OCI-LY7 (cell line): ENCODE measurements around the gene AEBP2. TPM values are rescaled to one million over a fixed set of nuclear protein-coding genes. Genes with fewer than 3 reads are reported as not detected.
"Not testable (repeated sequence)": the region's sequence is repeated elsewhere in the genome, so short reads cannot be mapped to it uniquely, and the experiment has no call there.

ENCODE experiments used
- Bru-seq: library from RNA; stranded (reverse); fragments of 400-500 nt; gene quantifications from one replicate; lab custom pipeline; 2021; lab: Mats Ljungman, UMichigan
- BruChase-seq, 2 experiments: library from RNA; stranded (reverse); fragments of 400-500 nt; gene quantifications; one replicate each; lab custom pipeline; 2021; lab: Mats Ljungman, UMichigan
- BruUV-seq: library from RNA; stranded (reverse); fragments of 400-500 nt; replicated peaks from 2 replicates; lab custom pipeline; 2021; lab: Mats Ljungman, UMichigan
- CTCF ChIA-PET: fragments of 300-600 bp; sonication (Branson Sonifier 250); formaldehyde crosslinking; loops from one replicate; lab custom pipeline; 2022; ENCODE audit warnings: antibody characterized with exemption; ENCODE audit not compliant: unreplicated experiment; lab: Charles Lee
- POLR2A ChIA-PET: fragments of 300-600 bp; sonication (Branson Sonifier 250); formaldehyde crosslinking; loops from one replicate; lab custom pipeline; 2022; ENCODE audit warnings: antibody characterized with exemption; lab: Charles Lee
- DNase-seq: peaks from one replicate; pipeline ENCODE4 v3.0.0-alpha.2; 2015; ENCODE audit warnings: low spot score
- H2AFZ ChIP-seq: fragments of 200-600 bp; sonication (generic), shearing (Covaris generic); 2 replicates; pipeline ENCODE4 v1.6.1; 2014; ENCODE audit warnings: mild to moderate bottlenecking, antibody characterized with exemption, low read length, moderate library complexity
- H3K27ac ChIP-seq: fragments of 200-600 bp; sonication (generic); 2 replicates; pipeline ENCODE4 v1.5.1; 2014; ENCODE audit warnings: mixed run types, low read depth, mild to moderate bottlenecking, moderate library complexity, low read length, inconsistent platforms; ENCODE audit not compliant: poor library complexity, severe bottlenecking
- H3K36me3 ChIP-seq: fragments of 200-600 bp; sonication (generic); 2 replicates; pipeline ENCODE4 v1.6.1; 2014; ENCODE audit warnings: mild to moderate bottlenecking, antibody characterized with exemption, low read length, moderate library complexity, mixed read lengths; ENCODE audit not compliant: insufficient read depth
- H3K4me1 ChIP-seq: fragments of 200-600 bp; sonication (generic); 2 replicates; pipeline ENCODE4 v1.5.1; 2014; ENCODE audit warnings: mild to moderate bottlenecking, low read length; ENCODE audit not compliant: insufficient read depth, poor library complexity, severe bottlenecking
- H3K4me2 ChIP-seq: fragments of 200-600 bp; sonication (generic); 2 replicates; pipeline ENCODE4 v1.6.1; 2014; ENCODE audit warnings: mild to moderate bottlenecking, low read length
- H3K4me3 ChIP-seq: fragments of 200-600 bp; sonication (generic); 2 replicates; pipeline ENCODE4 v1.5.1; 2014; ENCODE audit warnings: mild to moderate bottlenecking, low read depth, low read length; ENCODE audit not compliant: poor library complexity, severe bottlenecking
- H3K79me2 ChIP-seq: fragments of 200-600 bp; sonication (generic); 2 replicates; pipeline ENCODE4 v1.6.1; 2016; ENCODE audit warnings: low read depth, mild to moderate bottlenecking, low read length, moderate library complexity, mixed read lengths; ENCODE audit not compliant: insufficient read depth
- H3K9me2 ChIP-seq: fragments of 200-600 bp; sonication (generic); 2 replicates; pipeline ENCODE4 v1.6.1; 2016; ENCODE audit warnings: mild to moderate bottlenecking, low read length, mixed read lengths; ENCODE audit not compliant: insufficient read depth
- H3K9me3 ChIP-seq: fragments of 200-600 bp; sonication (generic); 2 replicates; pipeline ENCODE4 v1.6.1; 2014; ENCODE audit warnings: mild to moderate bottlenecking, mixed run types, low read length, mixed read lengths
- H4K20me1 ChIP-seq: fragments of 200-600 bp; sonication (generic); 2 replicates; pipeline ENCODE4 v1.6.1; 2014; ENCODE audit warnings: mild to moderate bottlenecking, antibody characterized with exemption, low read length, moderate library complexity, mixed read lengths; ENCODE audit not compliant: insufficient read depth
- CTCF ChIP-seq: fragments of 200-600 bp; sonication (generic); conservative IDR thresholded peaks from 2 replicates; pipeline ENCODE4 v1.5.1; 2014; ENCODE audit warnings: mild to moderate bottlenecking, antibody characterized with exemption, low read length, moderate library complexity, mixed read lengths
- EZH2phosphoT487 ChIP-seq: fragments of 200-600 bp; sonication (generic); IDR thresholded peaks from 2 replicates; pipeline ENCODE4 v1.6.1; 2018; ENCODE audit warnings: low read depth, borderline replicate concordance, mild to moderate bottlenecking, mixed run types, antibody characterized with exemption, low read length, moderate library complexity, mixed read lengths
- intact Hi-C: fragments of 100-400 bp; cut with micrococcal nuclease; formaldehyde crosslinking; loops from one replicate; pipeline ENCODE4 v1.10.0; 2022; ENCODE audit not compliant: unreplicated experiment
- long read RNA-seq: library from polyadenylated mRNA; stranded (forward); transcript quantifications from one replicate; pipeline ENCODE4 v2.0.0, GENCODE V29; 2022
- total RNA-seq, 2 experiments: library from RNA; depleted of rRNA in 1 of 2; stranded (reverse); fragments of >200 nt in 1 of 2; shearing (Covaris generic) in 1 of 2; gene quantifications; 2 replicates each; pipeline ENCODE4 v1.2.3, GENCODE V29; 2014 to 2022

The AEBP2 gene
- 20.9 and 21.5 TPM in 2 replicates for total RNA-seq (2014; rRNA removed; shearing (Covaris generic))
- total RNA-seq (2022) = 55.0 and 59.7 TPM in 2 replicates
- Bru-seq, nascent RNA = percentile 83 among the genes with signal in this experiment
- BruChase-seq, experiment 1, labeled RNA remaining after a 6-hour chase = percentile 79 among the genes with signal in this experiment
- BruChase-seq, experiment 2, labeled RNA remaining after a 2-hour chase = percentile 79 among the genes with signal in this experiment
- long read RNA-seq, full-length matches to known transcripts = 12 of 24 reads
- long read RNA-seq, partial matches to known transcripts = 4 of 24 reads
- long read RNA-seq, other reads (novel, unspliced or antisense) = 8 of 24 reads

GRCh38 chr12:19439059-19440018 is at the start of gene AEBP2:
AEBP2 (plus strand) TSS chr12:19439492; CDS start chr12:19439700, 208 bp downstream.
- POLR2A ChIA-PET = interaction anchor here (1.0 to 1.2 kb wide), 2 partner anchors 10 to 19 kb away, joined by 3 to 4 read pairs; no protein-coding TSS in a partner anchor

GRCh38 chr12:19390051-19390598 is 49.2 kb upstream of the AEBP2 start:
- TF ChIP-seq CTCF = no peak
- Histone ChIP-seq H4K20me1 (no peaks in the 10 kb centered on the region), H3K4me2 (no peak overlapping the region), H3K79me2 (no peaks in the 10 kb centered on the region), H3K9me2 (no peaks in the 10 kb centered on the region), H3K9me3 (no peaks in the 10 kb centered on the region), H3K27ac (no peak overlapping the region), H3K4me1 (no peaks in the 10 kb centered on the region), H3K36me3 (no peaks in the 10 kb centered on the region), H2AFZ (no peak overlapping the region), H3K4me3 (no peak overlapping the region)
- POLR2A ChIA-PET = interaction anchor here (0.7 to 1.1 kb wide), 4 partner anchors 9 to 1110 kb away, joined by 3 read pairs; no protein-coding TSS in a partner anchor
- intact Hi-C loops = no loop called here
- no peak for DNase-seq
- CTCF ChIA-PET = no interaction called here
- no TSS peak for BruUV-seq

More at GRCh38 chr12:19439059-19440018, at the start of gene AEBP2:
- peak within 1 kb of the TSS; percentile 75; the same call in 1 of the 2 replicates for H2AFZ ChIP-seq
- H3K27ac ChIP-seq = peak within 1 kb of the TSS; percentile 74
- H3K4me1 ChIP-seq = peaks cover 32% of the 10 kb centered on the region
- H3K9me2 ChIP-seq = no peaks in the 10 kb centered on the region
- H3K36me3 ChIP-seq = peaks cover 35% of the 10 kb centered on the region
- H3K4me3 ChIP-seq = peak within 1 kb of the TSS; percentile 99
- DNase-seq = peak; percentile 91
- intact Hi-C loops = loop anchor here (10.0 kb wide), 1 partner anchor 705 kb away; no protein-coding TSS in a partner anchor
- peak within 1 kb of the TSS; percentile 94 for H3K4me2 ChIP-seq
- no peaks in the 10 kb centered on the region for H3K9me3 ChIP-seq
- H4K20me1 ChIP-seq = peaks cover 16% of the 10 kb centered on the region
- TF ChIP-seq CTCF = no peak
- no peak for TF ChIP-seq EZH2phosphoT487
- peaks cover 42% of the 10 kb centered on the region for H3K79me2 ChIP-seq
- no TSS peak for BruUV-seq
- CTCF ChIA-PET = interaction anchor here (0.6 kb wide), 1 partner anchor 59 kb away, joined by 3 read pairs; no protein-coding TSS in a partner anchor

GRCh38 chr12:19392644-19393043 is 46.6 kb upstream of the AEBP2 start:
- DNase-seq, intact Hi-C loops, H3K9me2 ChIP-seq, POLR2A ChIA-PET, H3K9me3 ChIP-seq, CTCF ChIA-PET, H2AFZ ChIP-seq, H3K79me2 ChIP-seq, H4K20me1 ChIP-seq, H3K4me2 ChIP-seq, H3K4me3 ChIP-seq, H3K27ac ChIP-seq, H3K4me1 ChIP-seq, BruUV-seq, H3K36me3 ChIP-seq: not testable (repeated sequence)
